ENCODE data around the gene FGF21.
"Not testable (repeated sequence)": the region's sequence is repeated elsewhere in the genome, so short reads cannot be mapped to it uniquely, and the experiment has no call there.

DNA sequence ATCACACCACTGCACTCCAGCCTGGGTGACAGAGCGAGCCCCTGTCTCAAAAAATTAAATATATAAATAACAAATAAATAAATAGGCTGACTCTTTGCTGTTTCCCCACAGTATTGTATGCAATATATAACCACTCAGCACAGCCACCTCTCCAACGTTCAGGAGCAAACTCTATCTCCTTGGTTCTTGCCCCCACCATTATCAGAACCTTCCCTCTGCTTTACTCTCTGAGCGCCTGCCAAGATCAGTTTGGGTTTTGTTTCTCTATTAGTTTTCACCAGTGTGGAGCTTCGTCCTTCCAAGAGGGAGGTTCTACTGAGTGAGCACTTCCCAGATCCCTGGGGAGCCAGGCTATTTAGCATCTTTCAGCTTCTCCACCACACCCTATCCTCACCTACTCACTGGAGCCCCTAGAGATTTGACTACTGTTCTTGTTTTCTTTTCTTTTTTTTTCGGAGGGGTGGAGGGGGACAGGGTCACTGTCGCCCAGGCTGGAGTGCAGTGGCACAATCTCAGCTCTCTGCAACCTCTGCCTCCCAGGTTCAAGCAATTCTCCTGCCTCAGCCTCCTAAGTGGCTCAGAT lies 12.9 kb downstream of the FGF21 start:
- not testable (repeated sequence) for TF ChIP-seq RCOR1 (IDR thresholded peaks at IDR 0.05; ENCODE audit: low read depth, low read length)
- TF ChIP-seq, protein P1, sequence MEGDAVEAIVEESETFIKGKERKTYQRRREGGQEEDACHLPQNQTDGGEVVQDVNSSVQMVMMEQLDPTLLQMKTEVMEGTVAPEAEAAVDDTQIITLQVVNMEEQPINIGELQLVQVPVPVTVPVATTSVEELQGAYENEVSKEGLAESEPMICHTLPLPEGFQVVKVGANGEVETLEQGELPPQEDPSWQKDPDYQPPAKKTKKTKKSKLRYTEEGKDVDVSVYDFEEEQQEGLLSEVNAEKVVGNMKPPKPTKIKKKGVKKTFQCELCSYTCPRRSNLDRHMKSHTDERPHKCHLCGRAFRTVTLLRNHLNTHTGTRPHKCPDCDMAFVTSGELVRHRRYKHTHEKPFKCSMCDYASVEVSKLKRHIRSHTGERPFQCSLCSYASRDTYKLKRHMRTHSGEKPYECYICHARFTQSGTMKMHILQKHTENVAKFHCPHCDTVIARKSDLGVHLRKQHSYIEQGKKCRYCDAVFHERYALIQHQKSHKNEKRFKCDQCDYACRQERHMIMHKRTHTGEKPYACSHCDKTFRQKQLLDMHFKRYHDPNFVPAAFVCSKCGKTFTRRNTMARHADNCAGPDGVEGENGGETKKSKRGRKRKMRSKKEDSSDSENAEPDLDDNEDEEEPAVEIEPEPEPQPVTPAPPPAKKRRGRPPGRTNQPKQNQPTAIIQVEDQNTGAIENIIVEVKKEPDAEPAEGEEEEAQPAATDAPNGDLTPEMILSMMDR (IDR thresholded peaks at IDR 0.05) = not testable (repeated sequence)

All from A549 (cell line).